Measurements from ENCODE around the gene ANKRD45. TPM values are rescaled to one million over a fixed set of nuclear protein-coding genes. Genes with fewer than 3 reads are reported as not detected.

The ANKRD45 gene
- total and polyA plus RNA-seq, 4 donors: 2.3 to 10.5 (median 5.7) TPM

- no peaks in the 10 kb centered on the region for H3K9me3 ChIP-seq (ENCODE audit: control insufficient read depth in 4 of 4, insufficient read depth in 3 of 4, low read length in 3 of 4)
- 80 to 91% methylated on average over 4 of the region's 4 CpGs for WGBS, 2 donors
- H3K27me3 ChIP-seq (ENCODE audit: control insufficient read depth in 3 of 3, insufficient read depth in 3 of 3, low read length in 2 of 3): no peaks in the 10 kb centered on the region
Measured at GRCh38 chr1:173608503-173609216, 61.0 kb downstream of the ANKRD45 start.

GRCh38 chr1:173603056-173603591 is 66.5 kb downstream of the ANKRD45 start, which contains the start of gene SLC9C2:
SLC9C2 (minus strand) TSS chr1:173603072; CDS start chr1:173601776, 1,296 bp downstream.
- Histone ChIP-seq H3K9me3 (ENCODE audit: control insufficient read depth in 4 of 4, insufficient read depth in 3 of 4, low read length in 3 of 4) (no peaks in the 10 kb centered on the region), H3K27me3 (ENCODE audit: control insufficient read depth in 3 of 3, insufficient read depth in 3 of 3, low read length in 2 of 3) (no peaks in the 10 kb centered on the region), H3K27ac (ENCODE audit: low read depth in 1 of 2, low read length in 1 of 2) (peak within 1 kb of the TSS in 1 of 2 donors; percentile 2), H3K36me3 (ENCODE audit: control insufficient read depth in 4 of 4, insufficient read depth in 4 of 4, low read length in 4 of 4) (no peaks in the 10 kb centered on the region), H3K4me3 (no peak within 1 kb of the TSS), H3K4me1 (ENCODE audit: control insufficient read depth in 5 of 5, insufficient read depth in 5 of 5, low read length in 5 of 5) (no peaks in the 10 kb centered on the region), H3K9ac (ENCODE audit: insufficient read depth in 1 of 2, low read length in 2 of 2) (peak within 1 kb of the TSS in 1 of 2 donors; percentile 50)
- TF ChIP-seq CTCF (IDR thresholded peaks at IDR 0.05; ENCODE audit: control extremely low read depth, extremely low read depth): no peak
- DNase-seq (peak; percentile 19 to 49 (median 46)), ATAC-seq (ENCODE audit: insufficient read depth, low FRiP score) (peak; percentile 74)
- 25 to 33% methylated on average over 5 of the region's 5 CpGs for WGBS, 2 donors

More at GRCh38 chr1:173608503-173609216, 61.0 kb downstream of the ANKRD45 start:
- TF ChIP-seq CTCF (IDR thresholded peaks at IDR 0.05; ENCODE audit: control extremely low read depth, extremely low read depth): no peak
- H3K27ac ChIP-seq (ENCODE audit: low read depth in 1 of 2, low read length in 1 of 2): no peak overlapping the region
- H3K9ac ChIP-seq (ENCODE audit: insufficient read depth in 1 of 2, low read length in 2 of 2): no peak overlapping the region
- no peak overlapping the region for H3K4me3 ChIP-seq
- no peaks in the 10 kb centered on the region for H3K4me1 ChIP-seq (ENCODE audit: control insufficient read depth in 5 of 5, insufficient read depth in 5 of 5, low read length in 5 of 5)
- ATAC-seq (ENCODE audit: insufficient read depth, low FRiP score): no peak
- no peaks in the 10 kb centered on the region for H3K36me3 ChIP-seq (ENCODE audit: control insufficient read depth in 4 of 4, insufficient read depth in 4 of 4, low read length in 4 of 4)
- no peak for DNase-seq

GRCh38 chr1:173601588-173601987 is 68.1 kb downstream of the ANKRD45 start:
- no peaks in the 10 kb centered on the region for H3K36me3 ChIP-seq (ENCODE audit: control insufficient read depth in 4 of 4, insufficient read depth in 4 of 4, low read length in 4 of 4)
- 86 to 95% methylated on average over 2 of the region's 2 CpGs for WGBS, 2 donors
- H3K4me1 ChIP-seq (ENCODE audit: control insufficient read depth in 5 of 5, insufficient read depth in 5 of 5, low read length in 5 of 5): no peaks in the 10 kb centered on the region
- H3K9ac ChIP-seq (ENCODE audit: insufficient read depth in 1 of 2, low read length in 2 of 2): no peak overlapping the region
- no peak overlapping the region for H3K27ac ChIP-seq (ENCODE audit: low read depth in 1 of 2, low read length in 1 of 2)
- ATAC-seq (ENCODE audit: insufficient read depth, low FRiP score) (no peak), DNase-seq (no peak)
- TF ChIP-seq CTCF (IDR thresholded peaks at IDR 0.05; ENCODE audit: control extremely low read depth, extremely low read depth): no peak
- no peaks in the 10 kb centered on the region for H3K9me3 ChIP-seq (ENCODE audit: control insufficient read depth in 4 of 4, insufficient read depth in 3 of 4, low read length in 3 of 4)
- no peaks in the 10 kb centered on the region for H3K27me3 ChIP-seq (ENCODE audit: control insufficient read depth in 3 of 3, insufficient read depth in 3 of 3, low read length in 2 of 3)
- H3K4me3 ChIP-seq: no peak overlapping the region
